Activated CD8-positive, alpha-beta memory T cell treated with anti-CD3 and anti-CD28 coated beads, Interleukin-2, amount 50 U/mL, for 48 hours (primary cell): ENCODE data around the gene MYZAP.

Experiments used
- DNase-seq: peaks from one replicate; pipeline ENCODE4 v3.0.0-alpha.2; 2020

The MYZAP gene, protein sequence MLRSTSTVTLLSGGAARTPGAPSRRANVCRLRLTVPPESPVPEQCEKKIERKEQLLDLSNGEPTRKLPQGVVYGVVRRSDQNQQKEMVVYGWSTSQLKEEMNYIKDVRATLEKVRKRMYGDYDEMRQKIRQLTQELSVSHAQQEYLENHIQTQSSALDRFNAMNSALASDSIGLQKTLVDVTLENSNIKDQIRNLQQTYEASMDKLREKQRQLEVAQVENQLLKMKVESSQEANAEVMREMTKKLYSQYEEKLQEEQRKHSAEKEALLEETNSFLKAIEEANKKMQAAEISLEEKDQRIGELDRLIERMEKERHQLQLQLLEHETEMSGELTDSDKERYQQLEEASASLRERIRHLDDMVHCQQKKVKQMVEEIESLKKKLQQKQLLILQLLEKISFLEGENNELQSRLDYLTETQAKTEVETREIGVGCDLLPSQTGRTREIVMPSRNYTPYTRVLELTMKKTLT

DNA sequence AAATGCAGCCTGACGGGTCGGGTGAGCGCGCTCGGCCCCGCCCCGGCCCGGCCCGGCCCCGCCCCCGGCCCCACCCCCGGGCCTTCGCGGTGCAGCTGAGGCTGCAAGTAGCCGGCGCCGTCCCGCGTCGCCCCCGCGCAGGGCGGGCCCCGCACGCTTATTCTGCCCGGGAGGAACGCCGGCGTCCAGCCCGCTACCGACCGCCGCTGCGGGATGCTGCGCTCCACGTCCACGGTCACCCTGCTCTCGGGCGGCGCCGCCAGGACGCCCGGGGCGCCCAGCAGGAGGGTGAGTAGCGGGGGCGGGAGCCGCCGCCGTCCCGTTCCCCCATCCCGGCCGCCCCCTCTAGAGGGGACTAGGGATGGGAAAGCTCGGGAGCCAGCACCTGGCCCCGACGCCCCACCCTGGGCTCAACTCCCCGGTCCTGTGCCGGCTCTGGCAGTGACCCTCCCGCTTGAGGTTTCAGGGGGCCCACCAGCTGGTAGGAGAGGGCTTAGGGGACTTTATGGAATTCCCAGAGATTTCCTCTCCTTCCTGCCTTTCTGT lies at the start of gene MYZAP:
MYZAP (plus strand) TSS at position 83 of the 546 bp plus-strand sequence; CDS start at position 214, 131 bp downstream.
- DNase-seq, result peak; percentile 63

DNA sequence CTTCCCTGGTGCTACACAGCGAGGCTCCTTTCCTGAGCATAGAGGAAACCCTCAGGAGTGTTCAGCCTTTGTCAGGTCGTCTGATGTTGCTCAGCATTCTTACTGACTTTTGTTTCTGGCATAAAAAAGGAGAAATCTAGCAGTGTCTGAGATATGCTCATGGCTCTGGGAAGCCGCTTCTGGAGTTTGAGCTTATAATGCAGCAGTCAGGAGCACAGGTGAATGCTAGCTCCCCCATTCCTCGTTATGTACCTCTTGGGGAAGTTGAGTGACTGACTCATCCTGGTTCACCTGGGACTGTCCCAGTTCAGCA lies 49.2 kb upstream of the MYZAP start:
- DNase-seq, result no peak

DNA sequence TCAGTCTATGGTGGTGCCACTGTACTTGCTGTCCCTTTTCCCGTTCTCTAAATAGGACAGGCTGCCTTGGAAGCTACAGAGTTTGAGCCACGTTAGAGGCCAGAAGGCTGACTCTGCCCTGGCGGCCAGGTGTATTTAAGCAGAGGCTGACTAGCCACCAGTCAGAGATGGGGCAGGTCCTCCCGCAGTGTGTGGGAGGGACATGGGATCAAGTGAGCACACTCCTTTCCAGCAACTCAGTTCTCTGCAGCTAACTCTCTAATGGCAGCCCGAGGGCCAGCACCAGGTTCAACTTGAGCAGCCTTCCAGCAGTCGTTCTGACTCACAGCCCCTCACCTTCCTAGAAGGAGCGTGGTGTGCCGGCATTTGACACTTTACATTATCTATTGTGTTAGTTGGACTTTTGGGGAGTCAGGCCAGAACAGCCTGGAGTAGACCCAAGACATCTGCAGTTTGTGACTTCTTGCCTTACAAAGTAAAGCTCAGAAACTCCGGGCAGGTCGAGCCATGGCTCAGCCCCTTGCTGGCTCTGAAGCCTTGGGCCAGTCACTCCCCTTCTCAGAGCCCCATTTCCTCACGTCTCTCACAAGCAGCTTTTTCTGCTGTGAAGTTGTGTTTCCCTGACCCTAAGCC lies 46.7 kb upstream of the MYZAP start:
- DNase-seq, result no peak

DNA sequence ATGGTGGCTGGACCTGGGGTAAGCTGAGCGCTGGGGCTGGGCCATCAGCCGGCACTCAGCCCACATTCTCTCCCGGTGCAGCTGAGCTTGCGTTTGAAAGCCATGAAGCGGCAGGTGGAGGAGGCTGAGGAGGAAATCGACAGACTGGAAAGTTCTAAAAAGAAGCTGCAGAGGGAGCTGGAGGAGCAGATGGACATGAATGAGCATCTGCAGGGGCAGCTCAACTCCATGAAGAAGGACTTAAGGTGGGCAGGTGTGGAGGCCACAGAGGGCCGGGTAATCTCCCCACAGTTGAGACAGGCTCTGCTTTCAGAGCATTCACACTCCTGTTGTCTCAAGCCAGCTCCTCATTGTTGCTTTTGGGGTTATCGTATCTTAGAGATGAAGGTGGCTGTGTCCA lies 45.7 kb upstream of the MYZAP start:
- no peak for DNase-seq

DNA sequence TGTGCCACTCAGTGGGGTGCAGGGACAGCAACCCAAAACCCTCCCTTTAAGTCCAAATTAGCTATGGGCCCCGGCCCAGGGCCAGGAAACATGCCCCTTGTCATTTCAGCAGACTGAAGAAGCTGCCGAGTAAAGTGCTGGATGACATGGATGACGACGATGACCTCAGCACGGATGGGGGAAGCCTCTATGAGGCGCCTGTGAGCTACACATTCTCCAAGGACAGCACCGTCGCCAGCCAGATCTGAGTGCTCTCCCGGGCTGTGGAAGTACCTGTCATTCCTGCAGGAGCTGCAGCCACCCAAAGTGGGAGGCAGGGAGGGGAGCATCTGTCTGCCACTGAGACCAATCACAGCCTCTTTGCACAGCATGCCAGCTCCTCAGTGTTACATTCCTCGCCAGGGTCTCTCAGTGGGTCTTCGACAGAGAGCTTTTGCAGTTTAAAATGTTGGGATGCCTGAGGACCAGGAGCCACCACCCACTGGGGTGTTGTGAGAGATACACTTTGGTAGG lies 44.4 kb upstream of the MYZAP start:
- no peak for DNase-seq

DNA sequence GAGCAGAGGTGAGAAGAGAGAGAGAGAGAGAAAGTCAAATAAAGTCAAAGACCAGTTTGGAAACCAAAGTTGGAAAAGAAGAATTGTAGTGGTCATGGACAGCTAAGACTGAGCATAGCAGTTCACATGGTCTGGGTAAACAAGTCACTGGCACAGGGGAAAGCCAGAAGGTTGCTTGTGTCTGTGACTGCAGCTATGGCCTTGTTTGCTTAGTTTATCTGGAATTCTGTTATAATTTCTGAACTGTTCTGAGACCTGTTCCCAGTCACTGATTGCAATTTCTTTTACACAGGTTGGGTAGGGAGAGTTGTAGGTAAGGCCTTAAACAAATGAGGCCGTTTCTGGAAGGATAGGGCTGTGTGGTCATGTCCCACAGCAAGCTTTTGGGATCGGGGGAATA lies 43.4 kb upstream of the MYZAP start:
- DNase-seq, result no peak

DNA sequence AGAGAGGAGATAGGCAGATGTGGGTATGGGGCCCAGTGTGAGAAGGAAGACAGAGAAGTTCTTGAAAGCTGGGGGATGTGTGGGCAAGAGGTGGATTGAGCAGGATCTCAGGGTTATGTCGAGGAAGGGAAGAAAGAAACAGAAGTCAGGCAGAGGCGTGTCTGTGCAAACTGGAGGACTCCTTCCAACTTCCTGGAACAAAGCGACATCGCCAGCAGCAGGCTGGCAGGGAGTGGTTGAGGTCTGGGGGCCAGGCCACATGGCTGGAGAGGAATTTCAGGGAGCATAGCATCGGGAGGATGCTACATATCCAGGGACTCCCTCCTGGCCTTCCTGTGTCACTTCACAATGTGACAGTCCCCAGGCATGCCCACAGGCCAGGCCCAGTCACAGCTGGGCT lies 42.9 kb upstream of the MYZAP start:
- DNase-seq, result no peak

DNA sequence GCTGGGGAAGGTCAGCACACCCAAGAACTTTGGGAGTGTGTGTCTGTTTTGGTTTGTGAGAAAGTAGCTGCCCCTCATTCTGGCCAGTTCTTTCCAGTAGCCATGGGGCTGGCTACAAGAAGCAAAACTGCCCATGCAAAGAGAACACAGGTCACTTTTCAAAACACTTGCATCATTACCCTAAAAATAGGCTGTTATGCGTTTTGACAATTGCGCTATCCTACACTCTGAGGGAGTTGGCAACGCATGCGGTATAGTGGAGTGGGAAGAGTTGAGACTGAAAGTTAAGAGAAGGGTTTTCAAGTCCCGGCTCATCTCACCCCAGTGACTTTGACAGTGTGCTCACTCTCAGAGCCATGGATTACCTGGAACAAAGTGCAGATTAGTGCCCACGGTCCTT lies 41.8 kb upstream of the MYZAP start:
- DNase-seq, result no peak

DNA sequence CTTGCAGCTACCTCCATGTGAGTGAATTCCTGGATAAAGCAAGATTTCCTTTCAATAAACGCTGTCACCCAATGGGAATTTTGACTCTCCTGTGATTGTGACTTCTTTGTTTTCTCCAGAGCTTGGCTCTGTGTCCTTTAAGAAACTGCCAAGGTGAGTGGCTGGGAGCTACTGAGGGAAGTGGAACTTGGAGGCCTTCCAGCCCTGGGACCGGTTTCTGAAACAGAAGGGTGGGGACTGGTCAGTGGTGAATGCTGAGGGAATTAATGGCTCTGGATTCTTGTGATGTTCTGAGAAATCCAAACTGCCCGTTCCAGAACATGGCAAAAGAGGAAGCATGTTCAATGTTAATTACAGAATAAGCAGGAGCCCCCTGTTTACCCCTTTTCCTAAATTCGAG lies 41.1 kb upstream of the MYZAP start:
- DNase-seq, result no peak

DNA sequence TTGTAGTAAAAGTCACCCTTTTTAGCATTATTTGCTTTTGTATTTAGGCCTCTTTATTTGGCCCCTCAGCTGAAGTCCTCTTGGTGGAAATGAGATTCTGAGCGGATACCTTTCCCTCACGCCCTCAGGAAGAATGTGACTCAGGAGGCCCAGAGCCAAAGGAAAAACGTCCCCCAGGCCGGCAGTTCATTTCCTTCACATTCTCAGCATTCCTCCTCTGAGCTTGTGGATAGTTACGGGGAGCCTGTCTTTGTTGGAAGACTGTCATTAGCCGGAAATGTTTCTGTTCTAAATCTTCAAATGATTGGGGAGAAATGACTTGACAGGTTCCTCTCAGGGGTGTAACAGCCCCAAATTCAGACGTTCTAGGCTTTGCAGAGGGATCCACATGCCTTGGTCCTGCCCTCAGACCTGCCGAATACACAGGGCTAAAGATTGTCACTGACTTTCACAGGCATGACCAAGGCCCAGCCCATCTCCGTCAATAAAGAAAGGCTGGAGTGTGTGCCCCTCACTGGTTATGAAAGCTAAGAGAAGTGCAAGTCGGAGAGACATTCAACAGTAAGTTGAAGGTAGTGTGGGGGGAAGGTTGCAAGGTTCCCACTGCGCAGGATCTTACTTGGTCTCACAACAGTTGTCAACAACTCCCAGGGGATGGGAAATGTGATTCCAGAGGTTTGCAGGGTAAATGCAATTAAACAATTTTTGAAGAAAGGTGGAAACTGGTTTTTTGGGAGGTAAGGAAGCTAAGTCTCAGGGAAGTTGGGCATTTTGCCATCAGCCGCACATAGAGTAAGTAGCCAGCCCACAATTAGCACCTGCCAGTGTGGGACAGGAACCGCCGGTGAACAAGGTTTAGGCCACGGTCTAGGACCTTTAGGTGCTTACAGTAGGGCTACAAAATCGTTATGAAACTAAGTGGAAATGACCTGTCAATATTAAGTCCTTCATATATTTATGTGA lies 39.7 kb upstream of the MYZAP start:
- no peak for DNase-seq

DNA sequence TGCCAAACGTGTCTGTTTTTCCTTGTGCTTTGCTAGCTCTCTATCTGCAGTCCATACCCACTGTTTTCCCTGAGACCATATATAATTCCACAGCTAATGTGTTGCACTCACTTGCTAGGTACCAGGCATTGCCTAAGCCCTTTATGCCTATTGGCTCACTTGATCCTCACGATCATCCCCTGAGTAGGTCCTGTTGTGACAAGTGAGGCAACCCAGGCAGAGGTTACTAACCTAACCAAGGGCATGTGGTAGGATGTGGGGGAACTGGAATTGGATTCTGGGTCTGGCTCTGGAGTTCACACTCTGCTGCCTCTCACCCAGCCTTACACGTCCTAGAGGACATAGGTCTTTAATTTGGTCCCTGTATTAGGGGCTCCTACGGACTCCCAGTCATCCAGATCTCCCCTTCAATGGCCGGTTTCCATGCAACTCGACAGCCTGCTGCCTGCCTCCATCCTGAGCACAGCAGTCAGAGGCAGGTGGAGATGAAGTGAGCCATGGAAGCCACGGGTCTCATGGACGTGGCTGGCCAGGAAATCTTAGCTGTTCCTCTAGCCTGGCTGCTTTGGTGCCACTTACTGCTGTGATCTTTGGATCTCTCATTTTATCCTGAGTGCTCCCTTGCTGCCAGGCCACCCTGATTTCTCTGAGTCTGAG lies 38.9 kb upstream of the MYZAP start:
- DNase-seq, result no peak

DNA sequence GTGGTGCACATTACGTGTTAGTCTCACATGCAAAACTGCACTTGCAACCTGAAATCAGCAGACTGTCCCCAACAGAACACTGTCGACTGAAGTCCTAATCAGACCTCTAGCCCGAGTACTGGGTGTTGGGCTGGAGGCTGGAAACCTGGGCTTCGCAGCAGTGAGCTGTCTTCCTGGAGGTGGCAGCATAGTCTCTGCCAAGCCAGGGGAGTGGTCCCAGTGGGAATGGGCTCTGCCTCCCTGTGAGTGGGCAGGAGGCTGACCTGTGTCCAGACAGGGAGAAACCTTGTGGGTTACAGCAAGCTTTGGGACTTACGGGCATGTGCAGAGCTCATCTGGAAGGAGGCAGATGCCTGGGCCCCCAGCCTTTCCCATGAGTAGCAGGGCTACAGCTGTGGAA lies 38.2 kb upstream of the MYZAP start:
- no peak for DNase-seq

DNA sequence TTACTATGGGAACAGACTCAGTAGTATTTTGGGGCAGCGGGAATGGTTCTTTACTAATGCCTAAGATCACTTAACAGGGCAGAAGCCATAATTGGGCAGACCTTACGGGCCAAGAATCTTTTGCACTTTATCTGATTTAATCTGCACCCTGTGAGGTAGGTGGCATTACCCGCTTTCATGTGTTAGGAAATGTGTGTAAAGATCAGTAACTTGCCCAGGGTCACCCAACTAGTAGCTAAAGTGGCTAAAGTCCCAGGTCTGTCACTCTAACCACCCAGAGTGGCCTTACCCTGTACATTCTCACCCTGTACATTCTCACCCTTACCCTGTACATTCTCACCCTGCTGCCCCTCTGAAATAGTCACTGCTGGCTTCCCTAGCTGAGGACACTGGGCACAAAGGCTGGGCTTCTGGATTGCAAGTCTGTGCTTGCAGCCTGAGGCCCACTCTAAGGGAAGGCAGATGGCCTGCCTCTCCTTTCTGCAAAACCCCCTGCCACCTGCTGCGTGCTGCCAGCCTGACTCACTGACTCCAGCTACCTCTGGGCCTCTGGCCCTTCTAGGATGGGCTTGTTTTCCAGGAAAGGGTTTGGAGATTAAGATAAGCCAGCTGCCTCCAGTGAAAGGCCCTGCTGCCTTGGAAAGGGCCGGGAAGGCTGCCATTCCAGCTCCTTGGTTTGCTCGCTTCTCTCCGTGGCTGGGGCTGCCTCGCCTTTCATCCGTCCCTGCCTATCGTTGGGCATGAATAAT lies 37.5 kb upstream of the MYZAP start:
- no peak for DNase-seq

DNA sequence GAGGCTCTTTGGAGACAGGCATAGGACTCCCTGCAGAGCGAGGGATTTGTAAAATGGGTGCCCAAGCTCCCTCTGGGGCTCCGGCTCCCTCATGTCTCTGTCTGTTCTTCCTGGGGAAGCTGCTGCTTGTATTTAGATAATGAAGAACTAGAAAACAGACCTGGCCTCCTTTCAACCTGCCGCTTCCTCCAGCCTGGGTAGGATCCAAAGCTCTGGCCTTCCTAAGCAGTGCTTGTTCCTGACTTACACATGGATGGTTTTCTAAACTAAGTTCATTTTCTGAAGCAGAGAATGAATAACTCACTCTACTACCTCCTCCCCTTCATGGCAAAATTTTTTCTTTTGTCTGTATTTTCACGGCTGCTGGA lies 36.9 kb upstream of the MYZAP start:
- no peak for DNase-seq

DNA sequence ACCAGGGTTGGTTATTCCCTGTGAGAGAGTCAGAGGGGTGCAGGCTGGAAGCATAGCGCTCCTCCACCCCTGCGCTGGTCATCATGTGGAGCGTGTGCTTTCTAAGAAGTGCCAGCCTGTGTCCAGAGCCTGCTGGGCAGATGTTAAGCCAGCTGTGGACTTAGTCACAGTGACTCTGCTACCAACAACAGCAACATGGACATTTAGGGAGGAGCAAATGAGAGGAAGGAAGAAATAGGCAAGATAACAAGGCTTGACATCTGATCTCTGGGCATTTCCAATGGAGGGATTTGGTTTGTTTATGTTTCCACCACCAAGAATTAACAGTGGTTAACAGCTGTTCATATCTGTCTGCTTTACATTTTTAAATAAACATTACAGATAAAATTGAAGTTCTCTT lies 36.4 kb upstream of the MYZAP start:
- no peak for DNase-seq

DNA sequence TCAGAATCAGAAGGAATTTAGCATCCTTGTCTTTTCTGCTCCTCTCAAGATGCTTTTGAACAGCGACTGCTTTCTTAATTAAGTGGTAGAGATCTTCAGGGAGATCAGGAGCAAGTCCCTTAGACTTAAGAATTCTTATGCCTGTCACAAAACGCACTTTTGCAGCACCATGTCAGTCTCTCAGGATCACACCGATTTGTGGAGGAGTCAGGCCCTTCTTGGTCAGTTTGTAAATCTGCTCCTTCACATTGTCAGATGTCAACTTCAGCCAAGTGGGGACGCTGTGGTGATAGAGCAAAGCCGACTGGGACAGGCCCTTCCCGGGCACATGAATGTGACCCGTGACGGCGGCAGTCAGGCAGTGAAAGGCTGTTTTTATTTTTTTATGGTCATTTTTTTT lies 35.7 kb upstream of the MYZAP start:
- no peak for DNase-seq

DNA sequence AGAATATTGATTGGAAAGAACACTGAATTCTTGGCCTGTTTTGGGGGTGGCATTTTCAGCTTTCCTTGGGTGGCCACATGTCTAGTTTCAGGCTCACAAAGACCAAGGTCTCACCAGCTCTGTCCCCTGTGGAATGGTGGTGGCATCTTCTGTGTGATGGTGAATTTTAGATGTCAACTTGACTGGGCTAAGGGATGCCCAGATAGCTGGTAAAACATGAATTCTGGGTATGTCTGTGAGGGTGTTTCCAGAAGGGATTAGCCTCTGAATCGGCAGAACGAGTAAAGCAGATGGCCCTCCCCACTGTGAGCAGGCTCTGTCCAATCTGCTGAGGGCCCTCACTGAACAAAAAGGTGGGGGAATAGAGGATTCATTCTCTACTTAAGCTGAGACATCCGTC lies 34.4 kb upstream of the MYZAP start:
- DNase-seq, result no peak

DNA sequence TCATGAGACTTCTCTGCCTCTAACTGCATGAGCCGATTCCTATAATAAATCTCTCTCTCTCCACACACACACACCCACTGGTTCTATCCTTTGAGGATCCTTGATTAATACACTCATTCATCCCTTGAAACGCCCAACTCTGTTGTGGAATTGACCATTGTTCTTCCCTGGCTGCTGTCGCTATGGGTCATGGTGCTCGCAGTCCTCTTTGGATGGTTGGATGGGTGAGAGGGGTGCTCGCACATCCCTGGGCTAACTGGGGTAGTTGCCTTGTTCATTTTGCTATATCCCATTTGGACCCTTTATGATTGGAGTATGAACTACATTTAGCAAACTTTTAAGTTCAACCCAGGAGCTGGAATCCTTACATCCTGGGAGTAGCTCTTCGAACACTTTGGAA lies 33.9 kb upstream of the MYZAP start:
- no peak for DNase-seq

DNA sequence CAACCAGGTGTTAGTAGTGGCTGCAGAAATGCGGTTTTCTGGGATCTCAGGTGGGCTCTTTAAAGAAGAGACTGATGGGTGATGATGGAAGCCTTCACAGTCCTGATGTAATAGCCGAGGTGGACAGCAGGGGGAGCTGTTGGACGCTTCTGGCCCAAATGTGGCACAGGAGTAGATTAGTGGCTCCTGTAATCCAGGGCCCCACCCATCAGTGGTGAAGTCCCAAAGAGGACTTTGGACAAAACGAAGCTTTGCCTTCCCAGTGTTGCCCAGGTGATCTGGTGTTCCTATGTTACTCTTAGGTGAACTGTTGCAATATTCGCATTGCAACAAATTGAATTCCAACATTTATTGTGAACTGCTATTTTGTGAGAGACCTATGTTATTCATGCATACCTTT lies 31.8 kb upstream of the MYZAP start:
- peak; percentile 94 for DNase-seq

DNA sequence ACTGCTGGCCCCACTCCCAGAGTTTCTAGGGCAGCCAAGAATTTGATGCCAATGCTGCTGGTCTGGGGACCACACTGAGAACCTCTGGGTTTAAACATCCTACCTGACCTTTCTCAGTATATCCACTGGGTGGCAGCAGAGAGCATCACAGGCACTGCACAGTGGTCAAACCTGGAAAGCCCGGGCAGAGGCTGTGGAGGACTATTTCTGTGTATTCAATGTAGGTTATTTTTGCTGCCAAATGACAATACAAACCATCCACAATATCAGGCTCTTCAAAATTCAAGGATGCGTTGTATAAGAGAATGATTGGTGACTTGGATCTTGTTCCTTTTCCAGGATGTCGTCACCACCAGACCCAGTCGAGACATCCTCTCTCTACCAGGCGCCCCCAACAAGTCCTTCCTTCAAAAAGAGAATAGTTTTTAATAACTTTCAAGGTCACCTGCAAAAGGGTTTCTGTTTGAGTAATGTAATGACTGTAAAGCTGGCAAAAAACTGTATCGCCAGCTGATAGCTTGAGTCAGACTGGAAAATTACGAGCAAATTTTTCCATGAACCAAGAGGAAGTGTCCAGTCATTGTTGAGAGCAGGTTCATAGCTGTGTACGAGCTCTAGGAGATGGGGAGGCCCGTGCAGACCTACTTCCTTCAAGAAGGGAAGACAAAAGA lies 30.5 kb upstream of the MYZAP start:
- DNase-seq, result peak; percentile 74

DNA sequence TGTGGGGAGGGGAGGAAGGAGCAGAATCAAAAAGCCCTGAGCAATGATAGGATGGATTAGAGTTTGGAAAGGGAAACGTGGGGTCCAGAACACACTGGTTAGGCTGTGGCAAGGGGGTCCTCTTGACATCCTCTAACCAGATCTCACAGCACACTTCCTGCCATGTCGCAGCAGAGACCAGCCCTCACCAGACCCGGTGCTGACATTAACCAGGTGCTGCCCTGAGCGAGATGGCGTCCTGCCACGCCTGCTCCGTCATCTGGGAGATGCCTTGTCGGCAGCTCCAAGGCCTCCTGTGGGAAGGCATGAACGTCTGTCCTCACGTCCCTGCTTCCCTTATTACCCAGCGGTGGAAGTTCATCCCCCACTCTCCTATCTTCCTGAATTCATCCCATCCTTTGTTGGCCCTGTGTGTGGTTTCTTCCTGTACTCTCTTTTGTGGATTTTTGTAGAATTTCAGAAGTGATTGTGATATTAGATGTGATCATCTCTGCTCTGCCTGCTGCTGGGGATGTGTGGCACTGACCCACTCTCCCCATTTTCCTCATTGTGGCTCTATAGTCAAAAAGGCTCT lies 29.4 kb upstream of the MYZAP start:
- DNase-seq, result no peak
